Loucy (cell line): ENCODE measurements around the gene TENM3.

Source experiments
- H2AFZ ChIP-seq: fragments of 200-600 bp; sonication (generic); 2 replicates; pipeline ENCODE4 v1.6.0; 2016; ENCODE audit warnings: antibody characterized with exemption, mild to moderate bottlenecking, low read length, moderate library complexity
- H3F3A ChIP-seq: fragments of 200-600 bp; 2 replicates; pipeline ENCODE4 v1.6.0; 2016; ENCODE audit warnings: antibody characterized with exemption, low read depth, mild to moderate bottlenecking
- H3K27me3 ChIP-seq: fragments of 200-600 bp; sonication (generic); 2 replicates; pipeline ENCODE4 v1.6.1; 2014; ENCODE audit warnings: low read length, mild to moderate bottlenecking; ENCODE audit not compliant: insufficient read depth, poor library complexity, severe bottlenecking
- H3K36me3 ChIP-seq: fragments of 200-600 bp; sonication (generic); 2 replicates; pipeline ENCODE4 v1.6.1; 2016; ENCODE audit warnings: low read length; ENCODE audit not compliant: insufficient read depth
- H3K4me1 ChIP-seq: fragments of 200-600 bp; sonication (generic); 2 replicates; pipeline ENCODE4 v1.5.1; 2014; ENCODE audit warnings: low read length, mild to moderate bottlenecking; ENCODE audit not compliant: insufficient read depth, poor library complexity, severe bottlenecking
- H3K4me2 ChIP-seq: fragments of 200-600 bp; sonication (generic); 2 replicates; pipeline ENCODE4 v1.6.0; 2014; ENCODE audit warnings: antibody characterized with exemption, low read length, low read depth, mild to moderate bottlenecking; ENCODE audit not compliant: poor library complexity, severe bottlenecking
- H3K4me3 ChIP-seq: fragments of 200-600 bp; sonication (generic); 2 replicates; pipeline ENCODE4 v1.5.1; 2014; ENCODE audit warnings: low read length, mild to moderate bottlenecking, mixed read lengths; ENCODE audit not compliant: poor library complexity, severe bottlenecking
- H3K79me2 ChIP-seq: fragments of 200-600 bp; sonication (generic); 2 replicates; pipeline ENCODE4 v1.6.1; 2014; ENCODE audit warnings: low read length; ENCODE audit not compliant: insufficient read depth
- H3K9ac ChIP-seq: fragments of 200-600 bp; sonication (generic); 2 replicates; pipeline ENCODE4 v1.6.0; 2014; ENCODE audit warnings: mild to moderate bottlenecking, low read depth, low read length, moderate library complexity; ENCODE audit not compliant: poor library complexity, severe bottlenecking
- H3K9me2 ChIP-seq: fragments of 200-600 bp; sonication (generic); replicated peaks from 2 replicates; pipeline ENCODE4 v1.6.1; 2016; ENCODE audit warnings: low read depth, low read length, mixed read lengths
- H3K9me3 ChIP-seq: fragments of 200-600 bp; sonication (generic); 2 replicates; pipeline ENCODE4 v1.6.1; 2014; ENCODE audit warnings: mild to moderate bottlenecking, antibody characterized with exemption, low read length, low read depth; ENCODE audit not compliant: insufficient read depth
- H4K20me1 ChIP-seq: fragments of 200-600 bp; sonication (generic); 2 replicates; pipeline ENCODE4 v1.6.0; 2014; ENCODE audit warnings: antibody characterized with exemption, low read length, mild to moderate bottlenecking; ENCODE audit not compliant: insufficient read depth, poor library complexity, severe bottlenecking
- EZH2phosphoT487 ChIP-seq: fragments of 200-600 bp; IDR thresholded peaks from 2 replicates; pipeline ENCODE4 v1.6.1; 2018; ENCODE audit warnings: antibody characterized with exemption, mild to moderate bottlenecking, moderate library complexity, borderline replicate concordance
- TF ChIP-seq, protein P1 (sequence below): fragments of 200-600 bp; sonication (generic); conservative IDR thresholded peaks from 2 replicates; pipeline ENCODE4 v1.5.1; 2014; ENCODE audit warnings: mild to moderate bottlenecking, antibody characterized with exemption, low read length

The TENM3 gene

DNA sequence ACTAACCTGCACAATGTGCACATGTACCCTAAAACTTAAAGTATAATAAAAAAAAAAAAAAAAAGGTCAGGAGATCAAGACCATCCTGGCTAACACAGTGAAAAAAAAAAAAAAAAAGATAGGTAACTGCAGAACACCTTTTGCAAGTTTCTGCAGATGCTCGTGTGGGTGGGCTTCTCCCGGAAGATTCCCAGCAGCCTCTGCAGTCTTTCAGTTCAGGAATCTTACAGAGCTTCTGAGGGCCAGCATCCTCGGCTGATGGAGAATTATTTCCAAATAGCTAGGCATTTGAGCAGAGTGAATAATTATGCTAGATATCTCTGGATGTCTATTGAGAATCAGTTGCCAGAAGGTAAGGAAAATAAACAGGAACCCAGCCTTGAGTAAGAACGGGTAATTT lies 373.3 kb downstream of the TENM3 start:
- H3K9me2 ChIP-seq = no peaks in the 10 kb centered on the region
- no peaks in the 10 kb centered on the region for H3K79me2 ChIP-seq
- no peak overlapping the region for H3K9ac ChIP-seq
- H3F3A ChIP-seq = no peaks in the 10 kb centered on the region
- no peak overlapping the region for H3K4me2 ChIP-seq
- no peaks in the 10 kb centered on the region for H3K27me3 ChIP-seq
- no peaks in the 10 kb centered on the region for H3K4me1 ChIP-seq
- H3K36me3 ChIP-seq = no peaks in the 10 kb centered on the region
- H3K4me3 ChIP-seq = no peak overlapping the region
- no peak overlapping the region for H2AFZ ChIP-seq
- no peak for TF ChIP-seq EZH2phosphoT487
- TF ChIP-seq, protein P1, sequence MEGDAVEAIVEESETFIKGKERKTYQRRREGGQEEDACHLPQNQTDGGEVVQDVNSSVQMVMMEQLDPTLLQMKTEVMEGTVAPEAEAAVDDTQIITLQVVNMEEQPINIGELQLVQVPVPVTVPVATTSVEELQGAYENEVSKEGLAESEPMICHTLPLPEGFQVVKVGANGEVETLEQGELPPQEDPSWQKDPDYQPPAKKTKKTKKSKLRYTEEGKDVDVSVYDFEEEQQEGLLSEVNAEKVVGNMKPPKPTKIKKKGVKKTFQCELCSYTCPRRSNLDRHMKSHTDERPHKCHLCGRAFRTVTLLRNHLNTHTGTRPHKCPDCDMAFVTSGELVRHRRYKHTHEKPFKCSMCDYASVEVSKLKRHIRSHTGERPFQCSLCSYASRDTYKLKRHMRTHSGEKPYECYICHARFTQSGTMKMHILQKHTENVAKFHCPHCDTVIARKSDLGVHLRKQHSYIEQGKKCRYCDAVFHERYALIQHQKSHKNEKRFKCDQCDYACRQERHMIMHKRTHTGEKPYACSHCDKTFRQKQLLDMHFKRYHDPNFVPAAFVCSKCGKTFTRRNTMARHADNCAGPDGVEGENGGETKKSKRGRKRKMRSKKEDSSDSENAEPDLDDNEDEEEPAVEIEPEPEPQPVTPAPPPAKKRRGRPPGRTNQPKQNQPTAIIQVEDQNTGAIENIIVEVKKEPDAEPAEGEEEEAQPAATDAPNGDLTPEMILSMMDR = no peak
- H4K20me1 ChIP-seq = no peaks in the 10 kb centered on the region
- H3K9me3 ChIP-seq = no peaks in the 10 kb centered on the region

DNA sequence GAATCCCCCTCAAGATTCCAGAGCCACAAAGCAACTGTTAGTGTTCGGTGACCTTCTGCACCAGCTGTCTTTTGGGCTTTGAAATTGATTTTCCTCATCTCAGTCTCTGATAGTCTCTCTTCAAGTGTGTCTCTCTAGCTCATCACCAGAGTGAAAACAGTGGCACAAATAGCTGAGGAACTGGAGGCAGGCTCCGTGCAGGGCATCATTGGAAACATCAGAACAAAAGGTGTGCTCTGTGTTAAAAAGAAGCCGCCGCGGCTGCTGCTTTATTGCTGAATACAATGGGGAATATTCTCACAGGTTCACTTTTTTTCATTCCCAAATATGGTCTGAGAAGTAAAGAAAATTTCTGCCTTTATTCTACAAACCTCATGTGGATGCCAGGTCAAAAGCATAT lies 376.5 kb downstream of the TENM3 start:
- Histone ChIP-seq H3K79me2 (no peaks in the 10 kb centered on the region), H3K9me2 (no peaks in the 10 kb centered on the region), H3K4me2 (no peak overlapping the region), H3F3A (no peaks in the 10 kb centered on the region), H3K36me3 (no peaks in the 10 kb centered on the region), H3K9ac (no peak overlapping the region), H3K9me3 (no peaks in the 10 kb centered on the region), H4K20me1 (no peaks in the 10 kb centered on the region), H3K27me3 (no peaks in the 10 kb centered on the region), H2AFZ (no peak overlapping the region), H3K4me1 (no peaks in the 10 kb centered on the region), H3K4me3 (no peak overlapping the region)
- TF ChIP-seq, protein P1 = no peak
- TF ChIP-seq EZH2phosphoT487 = no peak

DNA sequence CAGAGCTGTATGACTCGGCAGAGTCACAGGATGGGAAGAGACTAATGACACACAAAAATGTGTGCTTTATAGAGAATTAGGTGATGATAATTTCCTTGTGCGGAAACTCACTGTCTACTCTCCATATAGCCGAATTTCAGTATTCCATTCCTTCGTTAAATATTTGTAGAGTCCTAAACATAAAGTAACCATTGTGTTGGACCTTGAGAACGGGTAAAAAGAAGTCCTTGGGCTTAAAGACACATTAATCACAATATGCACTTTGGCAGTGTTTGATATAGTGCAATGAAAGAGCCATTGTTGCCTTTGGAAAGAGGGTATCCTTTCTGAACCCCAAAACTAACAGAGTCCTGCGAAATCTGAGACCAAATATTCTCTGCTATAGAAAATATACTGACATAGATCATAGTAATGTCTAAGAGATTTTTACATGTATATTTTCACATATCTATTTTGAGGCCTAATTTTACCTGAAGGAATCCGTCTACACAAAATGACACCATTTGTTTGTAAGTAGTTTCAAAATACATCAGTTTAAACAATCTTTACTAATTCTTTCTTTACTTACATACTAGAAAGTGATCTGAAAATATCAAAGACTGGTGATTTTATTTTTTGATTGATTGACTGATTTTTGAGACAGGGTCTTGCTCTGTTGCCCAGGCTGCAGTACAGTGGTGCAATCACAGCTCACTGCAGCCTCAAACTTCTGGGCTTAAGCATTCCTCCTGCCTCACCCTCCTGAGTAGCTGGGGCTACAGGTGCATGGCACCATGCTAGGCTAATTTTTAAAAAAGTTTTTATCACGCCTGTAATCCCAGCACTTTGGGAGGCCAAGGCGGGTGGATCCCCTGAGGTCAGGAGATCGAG lies 377.1 kb downstream of the TENM3 start:
- no peaks in the 10 kb centered on the region for H3F3A ChIP-seq
- no peak for TF ChIP-seq EZH2phosphoT487
- TF ChIP-seq, protein P1 = no peak
- no peaks in the 10 kb centered on the region for H3K4me1 ChIP-seq

More for the DNA sequence above, 377.1 kb downstream of the TENM3 start:
- H2AFZ ChIP-seq = no peak overlapping the region
- no peak overlapping the region for H3K9ac ChIP-seq
- no peak overlapping the region for H3K4me2 ChIP-seq
- no peaks in the 10 kb centered on the region for H4K20me1 ChIP-seq
- H3K27me3 ChIP-seq = no peaks in the 10 kb centered on the region
- H3K9me2 ChIP-seq = no peaks in the 10 kb centered on the region
- no peak overlapping the region for H3K4me3 ChIP-seq
- H3K36me3 ChIP-seq = no peaks in the 10 kb centered on the region
- no peaks in the 10 kb centered on the region for H3K79me2 ChIP-seq
- no peaks in the 10 kb centered on the region for H3K9me3 ChIP-seq
